Lung (tissue), 12 donors: ENCODE data around the gene PCBP3. TPM values are rescaled to one million over a fixed set of nuclear protein-coding genes. Genes with fewer than 3 reads are reported as not detected.
"Not testable (repeated sequence)": the region's sequence is repeated elsewhere in the genome, so short reads cannot be mapped to it uniquely, and the experiment has no call there.

Source experiments
- ATAC-seq: fragments of 200-7000 bp; cut with Tn5 transposase; one replicate; pipeline ENCODE4 v1.9.1; 2020; ENCODE audit warnings: moderate number of reproducible peaks; ENCODE audit not compliant: insufficient read depth, low FRiP score
- DNase-seq, 3 donors: peaks; one replicate each; pipeline ENCODE4 v3.0.0-alpha.2; 2013 to 2017
- H3K27ac ChIP-seq, 2 donors: one replicate each; pipeline ENCODE4 v1.5.1; 2013; ENCODE audit warnings: mild to moderate bottlenecking in 2 of 2, moderate library complexity in 2 of 2, control low read depth in 1 of 2, inconsistent platforms in 1 of 2, low read depth in 1 of 2, low read length in 1 of 2
- H3K27me3 ChIP-seq, 3 donors: one replicate each; pipeline ENCODE4 v1.5.1; 2013; ENCODE audit warnings: low read length in 2 of 3; ENCODE audit not compliant: control insufficient read depth in 3 of 3, insufficient read depth in 3 of 3
- H3K36me3 ChIP-seq, 4 donors: one replicate each; pipeline ENCODE4 v1.5.1; 2013; ENCODE audit warnings: low read length in 4 of 4, mild to moderate bottlenecking in 1 of 4, moderate library complexity in 1 of 4; ENCODE audit not compliant: control insufficient read depth in 4 of 4, insufficient read depth in 4 of 4
- H3K4me1 ChIP-seq, 5 donors: one replicate each; pipeline ENCODE4 v1.5.1; 2013; ENCODE audit warnings: low read length in 5 of 5, mild to moderate bottlenecking in 2 of 5, moderate library complexity in 1 of 5; ENCODE audit not compliant: control insufficient read depth in 5 of 5, insufficient read depth in 5 of 5
- H3K4me3 ChIP-seq: one replicate; pipeline ENCODE4 v1.5.1; 2013; ENCODE audit warnings: mild to moderate bottlenecking, control low read depth, moderate library complexity
- H3K9ac ChIP-seq, 2 donors: one replicate each; pipeline ENCODE4 v1.5.1; 2013; ENCODE audit warnings: low read length in 2 of 2, control low read depth in 1 of 2; ENCODE audit not compliant: insufficient read depth in 1 of 2
- H3K9me3 ChIP-seq, 4 donors: one replicate each; pipeline ENCODE4 v1.5.1; 2013; ENCODE audit warnings: low read length in 3 of 4, mild to moderate bottlenecking in 1 of 4, moderate library complexity in 1 of 4; ENCODE audit not compliant: control insufficient read depth in 4 of 4, insufficient read depth in 3 of 4
- WGBS, 2 donors: extraction: QIAGEN DNeasy Blood & Tissue Kit; methylation state at CpG; one replicate each; pipeline ENCODE4 v1.1.7; 2013; 5-methylcytosine and 5-hydroxymethylcytosine counted together
- polyA plus RNA-seq, 2 donors: library from polyadenylated mRNA; stranded (reverse); fragments of 200-250 nt; gene quantifications; one replicate each; pipeline ENCODE4 v1.2.1, GENCODE V29; 2013
- total RNA-seq, 2 donors: library from RNA; depleted of rRNA in 1 of 2; stranded (reverse); fragments of >200 nt in 1 of 2; gene quantifications; one replicate each; pipeline ENCODE4 v1.2.1, GENCODE V29; 2014 to 2021
- TF ChIP-seq, protein P1 (sequence below): IDR thresholded peaks from 2 replicates; pipeline ENCODE4 v1.5.1; 2012; ENCODE audit warnings: mild to moderate bottlenecking; ENCODE audit errors: control extremely low read depth, extremely low read depth
- donor health status: control.
- donor health status: control.
- donor health status: Bipolar disorder and iron deficiency.
- donor health status: healthy.
- donor health status: DM: yes; HTN: yes; CAD: no.

PCBP3 gene
- total and polyA plus RNA-seq, 4 donors = 1.6 to 8.2 (median 3.1) TPM

DNA sequence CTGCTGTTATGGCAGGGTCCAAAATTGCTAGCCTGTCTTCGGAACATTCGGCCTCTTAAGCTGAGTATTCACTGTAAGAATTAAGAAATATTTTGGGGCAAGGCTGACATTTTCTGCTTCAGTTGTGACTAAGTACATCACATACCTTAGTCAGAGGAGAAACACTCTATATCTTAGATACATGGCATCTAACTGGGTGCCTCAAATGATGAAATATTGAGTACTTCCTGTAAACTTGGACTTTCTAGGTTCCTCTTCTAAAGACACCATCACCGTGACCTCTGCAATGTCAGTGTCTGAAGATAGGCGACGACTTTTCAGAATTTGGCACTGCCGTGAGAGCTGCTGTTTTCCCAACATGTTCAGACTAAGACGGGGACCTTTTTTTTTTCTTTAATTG lies 65.6 kb downstream of the PCBP3 start:
- Histone ChIP-seq H3K27me3 (no peaks in the 10 kb centered on the region), H3K4me3 (no peak overlapping the region), H3K4me1 (no peaks in the 10 kb centered on the region), H3K27ac (no peak overlapping the region), H3K9ac (no peak overlapping the region), H3K36me3 (no peaks in the 10 kb centered on the region), H3K9me3 (peaks cover 0 to 8% (median 0%) of the 10 kb centered on the region in 4 donors)
- no peak for ATAC-seq
- 45 to 78% methylated on average over 7 of the region's 7 CpGs for WGBS, 2 donors
- TF ChIP-seq, protein P1, sequence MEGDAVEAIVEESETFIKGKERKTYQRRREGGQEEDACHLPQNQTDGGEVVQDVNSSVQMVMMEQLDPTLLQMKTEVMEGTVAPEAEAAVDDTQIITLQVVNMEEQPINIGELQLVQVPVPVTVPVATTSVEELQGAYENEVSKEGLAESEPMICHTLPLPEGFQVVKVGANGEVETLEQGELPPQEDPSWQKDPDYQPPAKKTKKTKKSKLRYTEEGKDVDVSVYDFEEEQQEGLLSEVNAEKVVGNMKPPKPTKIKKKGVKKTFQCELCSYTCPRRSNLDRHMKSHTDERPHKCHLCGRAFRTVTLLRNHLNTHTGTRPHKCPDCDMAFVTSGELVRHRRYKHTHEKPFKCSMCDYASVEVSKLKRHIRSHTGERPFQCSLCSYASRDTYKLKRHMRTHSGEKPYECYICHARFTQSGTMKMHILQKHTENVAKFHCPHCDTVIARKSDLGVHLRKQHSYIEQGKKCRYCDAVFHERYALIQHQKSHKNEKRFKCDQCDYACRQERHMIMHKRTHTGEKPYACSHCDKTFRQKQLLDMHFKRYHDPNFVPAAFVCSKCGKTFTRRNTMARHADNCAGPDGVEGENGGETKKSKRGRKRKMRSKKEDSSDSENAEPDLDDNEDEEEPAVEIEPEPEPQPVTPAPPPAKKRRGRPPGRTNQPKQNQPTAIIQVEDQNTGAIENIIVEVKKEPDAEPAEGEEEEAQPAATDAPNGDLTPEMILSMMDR = no peak
- no peak for DNase-seq

GRCh38 chr21:45709696-45710268 lies 66.3 kb downstream of the PCBP3 start:
- Histone ChIP-seq H3K27me3 (no peaks in the 10 kb centered on the region), H3K4me3 (no peak overlapping the region), H3K4me1 (no peaks in the 10 kb centered on the region), H3K9me3 (peaks cover 0 to 8% (median 0%) of the 10 kb centered on the region in 4 donors), H3K9ac (no peak overlapping the region), H3K27ac (no peak overlapping the region), H3K36me3 (no peaks in the 10 kb centered on the region)
- WGBS, 2 donors = 86 to 95% methylated on average over 3 of the region's 3 CpGs
- DNase-seq (no peak), ATAC-seq (no peak)
- TF ChIP-seq, protein P1 = no peak

DNA sequence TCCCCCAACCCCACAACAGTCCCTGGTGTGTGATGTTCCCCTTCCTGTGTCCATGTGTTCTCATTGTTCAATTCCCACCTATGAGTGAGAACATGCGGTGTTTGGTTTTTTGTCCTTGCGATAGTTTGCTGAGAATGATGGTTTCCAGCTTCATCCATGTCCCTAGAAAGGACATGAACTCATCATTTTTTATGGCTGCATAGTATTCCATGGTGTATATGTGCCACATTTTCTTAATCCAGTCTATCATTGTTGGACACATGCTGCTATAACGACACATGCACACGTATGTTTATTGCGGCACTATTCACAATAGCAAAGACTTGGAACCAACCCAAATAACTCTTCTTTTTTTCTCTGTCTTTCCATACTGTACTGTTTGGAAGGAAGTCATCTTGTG lies 66.8 kb downstream of the PCBP3 start:
- H3K9me3 ChIP-seq, H3K4me3 ChIP-seq, H3K36me3 ChIP-seq, H3K27me3 ChIP-seq, H3K27ac ChIP-seq, H3K9ac ChIP-seq, ATAC-seq, H3K4me1 ChIP-seq, DNase-seq: not testable (repeated sequence)
- WGBS, 2 donors = 88 to 94% methylated on average over 3 of the region's 5 CpGs

DNA sequence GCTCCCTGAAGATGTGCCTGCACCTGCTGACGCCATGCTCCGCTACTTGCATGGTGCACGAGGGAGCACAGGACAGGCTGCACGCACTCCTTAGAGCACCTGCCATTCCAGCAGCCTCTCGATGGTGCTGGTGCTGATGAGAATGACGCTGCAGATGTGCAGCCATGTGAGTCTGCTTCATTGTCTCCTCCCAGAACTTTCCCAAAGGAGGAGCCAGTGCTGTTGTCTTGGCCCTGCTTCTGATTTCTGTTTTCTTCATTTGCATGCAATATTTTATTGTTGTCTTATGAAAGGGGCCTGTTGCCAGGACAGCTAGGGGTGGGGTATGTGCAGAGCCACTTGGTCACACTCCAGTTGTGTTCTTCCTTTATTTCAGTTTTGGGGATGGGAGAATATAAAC lies 70.1 kb downstream of the PCBP3 start:
- H3K9ac ChIP-seq = no peak overlapping the region
- ATAC-seq (no peak), DNase-seq (no peak)
- H3K27me3 ChIP-seq = peaks cover 0 to under 1% (median 0%) of the 10 kb centered on the region in 3 donors
- H3K36me3 ChIP-seq = no peaks in the 10 kb centered on the region
- 92% methylated on average over 6 of the region's 6 CpGs for WGBS, 2 donors
- TF ChIP-seq, protein P1 = no peak
- H3K27ac ChIP-seq = no peak overlapping the region
- H3K9me3 ChIP-seq = peaks cover 0 to 10% (median 0%) of the 10 kb centered on the region in 4 donors
- H3K4me3 ChIP-seq = no peak overlapping the region
- no peaks in the 10 kb centered on the region for H3K4me1 ChIP-seq
